ENCODE results near the gene PKIG.

- TF ChIP-seq CTCF (conservative IDR thresholded peaks at IDR 0.05) (no peak; the same call in 1 of the 2 replicates), EZH2 (IDR thresholded peaks at IDR 0.05; ENCODE audit: low read depth) (no peak)
Observed at GRCh38 chr20:44603327-44603726, 20.9 kb downstream of the PKIG start.
